Hematopoietic multipotent progenitor cell treated with erythropoietin and hydrocortisone succinate and interleukin-3 and kit ligand, for 15 days (in vitro differentiated cells): Measurements from ENCODE around the gene HAP1.
A peak's percentile ranks its signal among the peaks of the same experiment; 100 is the strongest.

Experiments used
- DNase-seq: peaks from one replicate; pipeline ENCODE4 v3.0.0-alpha.2; 2015; ENCODE audit warnings: low spot score

HAP1 gene

GRCh38 chr17:41762841-41763240, 28.4 kb upstream of the HAP1 start:
- DNase-seq: no peak

- no peak for DNase-seq
Observed at GRCh38 chr17:41762391-41762790, 27.9 kb upstream of the HAP1 start.

DNA sequence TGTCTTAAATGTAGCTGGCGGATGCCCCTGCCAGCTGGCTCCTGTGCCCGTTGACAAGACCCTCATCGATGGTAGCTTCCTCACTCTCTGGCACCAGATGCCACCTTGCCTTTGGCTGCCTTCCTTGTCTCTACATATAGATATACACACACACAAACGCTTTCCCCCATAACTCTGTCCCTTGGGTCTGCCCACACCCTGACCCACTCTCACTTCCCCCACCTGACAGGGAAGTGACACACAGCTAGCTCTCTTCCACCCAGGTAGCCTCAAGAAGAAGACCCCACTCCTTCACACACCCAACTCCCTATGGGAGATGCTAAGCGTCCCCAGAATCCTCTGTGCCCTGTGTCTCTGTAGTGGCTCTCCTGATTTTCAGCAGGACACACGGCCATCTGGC, 26.4 kb upstream of the HAP1 start:
- no peak for DNase-seq

GRCh38 chr17:41758601-41759000, 24.2 kb upstream of the HAP1 start:
- no peak for DNase-seq

GRCh38 chr17:41754066-41754465, 19.6 kb upstream of the HAP1 start:
- no peak for DNase-seq

DNA sequence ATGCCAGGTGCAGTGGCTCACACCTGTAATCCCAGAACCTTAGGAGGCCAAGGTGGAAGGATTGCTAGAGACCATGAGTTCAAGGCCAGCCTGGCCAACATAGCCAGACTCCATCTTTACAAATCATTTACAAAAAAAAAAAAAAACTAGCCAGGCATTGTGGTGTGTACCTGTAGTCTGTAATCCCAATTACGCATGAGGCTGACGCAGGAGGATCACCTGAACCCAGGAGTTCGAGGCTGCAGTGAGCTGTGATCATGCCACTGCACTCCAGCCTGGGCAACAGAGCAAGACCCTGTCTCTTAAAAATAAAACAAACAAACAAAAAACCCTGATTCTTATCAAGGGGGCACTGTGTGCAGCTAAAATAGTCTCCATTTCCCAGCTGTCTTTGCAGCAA, 16.8 kb upstream of the HAP1 start:
- DNase-seq: no peak

DNA sequence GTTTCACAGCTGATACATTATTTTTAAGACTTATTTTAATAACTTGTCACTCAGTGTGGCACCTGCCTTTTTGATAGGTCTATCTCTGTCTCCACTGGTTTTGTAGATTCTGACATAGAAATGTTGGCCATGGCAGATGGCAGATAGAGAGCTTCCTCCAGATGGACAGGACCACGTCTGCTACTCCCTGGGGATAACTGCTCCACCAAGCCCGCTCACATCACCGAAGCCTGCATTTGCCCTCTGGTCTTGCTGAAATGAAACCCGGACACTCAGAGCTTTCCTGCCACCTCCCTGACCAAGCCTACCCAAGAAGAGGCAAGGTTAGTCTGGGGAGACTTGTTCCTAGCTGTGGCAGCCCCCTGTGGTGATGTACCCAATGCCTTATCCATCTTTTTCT, 16.4 kb upstream of the HAP1 start:
- DNase-seq: no peak

- no peak for DNase-seq
Observed at GRCh38 chr17:41748275-41748674, 13.8 kb upstream of the HAP1 start.

- DNase-seq: no peak
Observed at GRCh38 chr17:41741709-41742108, 7.3 kb upstream of the HAP1 start.

DNA sequence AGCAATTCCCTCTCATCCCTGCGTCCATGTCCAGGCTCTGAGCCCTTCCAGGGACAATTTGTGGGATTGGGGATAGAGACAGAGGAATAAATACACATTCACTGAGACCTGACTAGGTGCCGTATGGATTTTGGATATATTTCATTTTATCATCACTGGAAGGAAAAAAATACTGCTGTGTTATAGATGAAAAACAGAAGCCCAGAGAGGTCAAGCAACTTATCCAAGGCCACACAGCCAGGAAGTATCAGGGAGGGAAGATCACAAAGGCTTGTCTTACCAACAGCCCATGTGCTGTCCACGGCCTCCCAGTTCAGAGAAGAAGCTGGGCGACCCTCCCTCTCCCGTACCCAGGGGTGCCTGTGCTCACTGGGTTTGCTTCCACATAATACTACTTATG, 6.1 kb upstream of the HAP1 start:
- DNase-seq: no peak

DNA sequence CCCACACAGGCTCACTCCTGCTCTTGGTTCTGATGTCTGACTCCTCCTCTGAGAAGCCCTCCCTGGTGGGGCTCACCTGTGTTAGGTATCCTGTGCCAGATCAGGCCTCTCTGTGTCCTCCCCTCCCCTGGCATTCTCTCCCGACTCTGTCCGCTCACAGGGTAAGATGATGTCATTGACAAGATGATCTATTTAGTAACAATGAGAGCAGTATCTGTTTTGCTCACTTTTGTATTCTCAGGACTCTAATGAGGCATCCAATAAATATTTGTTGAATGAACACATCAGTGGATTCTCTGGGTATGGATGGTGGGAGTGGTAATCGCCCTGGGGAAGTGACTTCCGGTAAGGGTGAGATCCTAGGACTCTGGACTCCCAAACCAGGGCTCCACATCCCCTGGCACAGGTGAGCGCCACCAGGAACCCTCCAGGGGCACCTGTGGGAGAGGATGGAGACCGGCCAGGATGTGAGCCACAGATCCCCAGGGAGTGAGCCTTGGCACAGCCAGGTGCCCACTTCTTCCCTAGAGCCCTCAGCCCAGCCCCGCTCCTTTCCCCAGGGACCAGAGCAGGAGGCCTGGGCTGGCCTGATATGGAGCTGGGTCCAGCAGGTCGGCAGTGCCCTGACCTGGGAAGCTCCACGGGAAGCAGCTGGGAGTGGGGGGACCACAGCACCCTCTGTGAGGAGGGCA, 5.4 kb upstream of the HAP1 start:
- no peak for DNase-seq

DNA sequence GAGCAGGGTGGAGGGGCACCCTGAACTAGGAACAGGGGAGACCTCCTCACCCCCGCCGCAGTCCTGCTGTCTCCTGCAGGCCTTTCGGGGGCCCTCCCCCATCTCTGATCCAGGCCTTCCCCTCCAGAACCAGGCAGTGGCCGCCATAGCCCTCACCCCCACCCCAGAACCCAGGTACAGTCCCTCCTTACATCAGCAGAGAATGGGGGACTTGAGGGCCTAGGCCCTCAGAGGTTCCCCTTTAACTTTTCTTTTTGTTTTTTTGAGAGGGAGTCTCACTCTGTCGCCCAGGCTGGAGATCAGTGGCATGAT, 4.3 kb upstream of the HAP1 start:
- no peak for DNase-seq

DNA sequence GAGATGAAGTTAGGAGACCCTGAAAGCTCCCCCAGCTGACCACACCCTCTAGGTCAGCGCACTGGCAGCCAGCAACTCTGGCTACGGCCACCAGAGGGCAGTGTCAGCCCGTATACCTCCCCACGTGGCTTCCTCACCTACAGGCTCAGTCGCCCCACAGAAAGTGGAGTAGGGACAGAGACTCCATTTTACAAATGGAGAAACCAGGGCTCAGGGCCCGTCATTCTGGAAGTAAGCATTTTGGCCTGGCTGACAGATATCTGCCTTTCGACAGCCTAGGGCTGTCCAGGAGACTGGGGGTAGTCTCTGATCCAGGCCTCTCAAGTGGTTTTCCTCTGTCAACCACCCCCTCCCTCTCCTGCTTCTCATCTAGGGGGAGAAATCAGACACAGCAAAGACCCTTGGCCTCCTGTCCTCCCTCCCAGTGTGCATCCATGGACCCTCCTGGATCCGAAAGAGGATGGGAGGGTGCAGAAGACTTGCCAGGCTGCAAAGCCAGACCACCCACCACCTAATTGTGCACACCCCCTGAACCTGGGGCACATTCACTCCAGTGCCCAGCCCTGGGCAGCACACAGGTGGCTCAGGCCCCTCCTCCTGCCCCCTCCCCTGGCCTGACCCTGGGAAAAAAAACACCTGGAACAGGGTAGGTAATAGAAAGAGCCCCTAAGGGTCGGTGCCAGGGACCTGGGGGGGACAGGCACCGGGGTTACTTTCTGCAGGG, 3.8 kb upstream of the HAP1 start:
- peak; percentile 79 for DNase-seq

DNA sequence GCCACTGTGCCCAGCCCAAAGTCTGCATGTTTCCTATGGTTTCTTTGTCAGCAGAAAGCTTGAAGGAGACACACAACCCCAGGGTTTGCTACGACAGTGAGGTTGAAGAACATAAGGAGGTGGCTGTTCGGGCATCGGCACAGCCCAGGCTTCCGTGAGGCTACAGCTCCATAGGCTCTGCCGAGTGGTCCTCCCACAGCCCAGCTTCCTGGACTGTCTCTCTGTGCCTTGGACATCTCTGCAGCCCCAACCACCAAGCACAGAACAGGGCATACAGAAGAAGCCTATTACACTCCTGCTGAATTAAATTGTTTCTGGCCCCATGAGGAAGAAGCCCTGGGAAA, 3.2 kb upstream of the HAP1 start:
- DNase-seq: no peak

DNA sequence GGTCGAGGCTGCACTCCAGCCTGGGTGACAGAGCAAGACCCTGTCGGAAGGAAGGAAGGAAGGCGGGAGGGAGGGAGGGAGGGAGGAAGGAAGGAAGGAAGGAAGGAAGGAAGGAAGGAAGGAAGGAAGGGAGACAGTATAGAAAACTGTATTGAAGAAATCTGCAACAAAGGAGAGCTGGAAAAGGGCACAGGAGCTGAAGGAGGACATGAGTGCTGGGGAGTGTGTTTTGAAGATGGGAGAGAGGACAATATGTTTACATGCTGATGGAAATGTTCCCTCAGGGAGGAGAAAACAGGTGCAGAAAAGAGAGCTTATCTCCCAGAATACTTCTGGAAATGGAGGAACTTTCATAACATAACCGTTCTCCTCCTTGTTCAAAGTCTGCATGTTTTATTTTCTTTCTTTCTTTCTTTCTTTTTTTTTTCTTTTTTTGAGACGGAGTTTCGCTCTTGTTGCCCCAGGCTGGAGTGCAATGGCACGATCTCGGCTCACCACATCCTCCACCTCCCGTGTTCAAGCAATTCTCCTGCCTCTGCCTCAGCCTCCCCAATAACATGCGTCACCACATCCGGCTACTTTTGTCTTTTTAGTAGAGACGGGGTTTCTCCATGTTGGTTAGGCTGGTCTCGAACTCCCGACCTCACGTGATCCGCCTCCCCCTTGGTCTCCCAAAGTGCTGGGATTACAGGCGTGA, 2.7 kb upstream of the HAP1 start:
- no peak for DNase-seq

DNA sequence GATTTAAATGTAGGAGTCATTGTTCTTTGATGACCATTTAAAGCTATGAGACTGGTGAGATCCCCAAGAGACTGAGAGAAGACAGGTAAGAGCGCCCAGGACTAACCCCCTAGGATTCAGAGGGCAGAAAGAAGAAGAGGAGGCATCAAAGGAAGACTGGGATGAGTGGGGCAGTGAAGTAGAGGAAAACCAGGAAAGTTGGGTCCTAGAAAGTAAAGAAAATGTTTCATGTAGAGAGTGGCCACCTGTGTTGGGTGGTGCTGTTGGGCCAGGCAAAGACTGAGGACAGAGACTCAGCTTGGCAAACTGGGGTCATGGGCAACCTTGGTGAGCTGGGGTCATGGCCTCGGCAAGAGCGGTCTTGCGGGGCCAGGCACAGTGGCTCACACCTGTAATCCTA, 1.3 kb upstream of the HAP1 start:
- DNase-seq: no peak

GRCh38 chr17:41734949-41735313, 488 bp upstream of the HAP1 start:
- DNase-seq: no peak

GRCh38 chr17:41733348-41734138, 900 bp downstream of the HAP1 start:
- no peak for DNase-seq

DNA sequence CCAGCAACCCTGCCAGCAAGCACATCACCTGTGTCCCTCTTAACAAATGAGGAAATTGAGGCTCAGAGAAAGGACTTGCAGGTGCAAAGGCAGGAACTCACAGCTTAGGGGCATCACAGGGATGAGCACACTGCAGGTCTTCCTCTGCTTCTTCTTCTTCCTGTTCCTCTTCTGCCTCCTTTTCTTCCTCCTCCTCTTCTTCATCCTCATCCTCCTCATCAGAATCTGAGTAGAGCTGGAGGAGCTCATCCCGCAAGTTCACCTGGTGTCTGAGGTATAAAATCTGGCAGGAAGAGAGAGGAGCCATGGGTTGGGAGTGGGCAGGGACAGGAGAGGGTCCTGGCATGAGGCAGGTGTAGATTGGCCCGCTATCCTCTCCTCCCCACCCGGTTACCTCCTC, 2.6 kb downstream of the HAP1 start:
- DNase-seq: no peak

DNA sequence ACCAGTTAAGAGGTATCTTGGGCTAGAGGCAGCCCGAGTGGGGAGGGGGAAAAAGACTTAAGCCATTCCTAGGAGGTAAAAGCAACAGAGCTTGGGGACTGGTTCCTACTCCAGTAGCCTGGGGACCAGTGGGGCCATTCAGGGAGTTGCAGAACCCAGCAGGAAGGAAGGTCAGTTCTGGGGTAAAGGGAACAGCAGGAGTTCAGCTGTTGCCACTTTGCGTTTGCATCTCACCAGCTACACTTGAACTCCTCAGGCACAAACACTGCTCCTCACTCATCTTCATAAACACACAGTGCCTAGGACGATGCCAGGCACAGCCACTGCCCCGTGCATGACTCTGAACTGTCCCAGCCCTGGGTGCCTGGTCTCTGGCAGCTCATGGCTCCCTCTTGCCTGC, 4.0 kb downstream of the HAP1 start:
- no peak for DNase-seq

DNA sequence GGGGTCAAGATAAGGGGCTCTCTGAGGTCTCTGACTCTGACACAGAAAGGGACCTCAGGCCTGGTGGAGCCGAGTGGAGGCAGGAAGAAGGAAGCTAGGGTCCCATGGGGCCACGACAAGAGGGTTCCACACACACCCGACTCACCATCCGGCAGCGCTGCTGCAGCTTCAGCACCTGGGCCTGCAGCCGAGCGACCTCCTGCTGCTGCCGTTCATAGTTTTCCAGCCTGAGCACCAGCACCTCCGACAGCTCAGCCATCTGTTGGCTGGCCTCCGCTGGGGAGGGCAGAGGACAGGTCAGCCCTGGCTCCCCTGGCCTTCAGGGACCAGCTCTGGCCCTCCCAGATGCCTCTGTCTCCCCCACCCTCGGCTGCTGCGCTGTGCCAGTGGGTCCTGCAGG, 6.4 kb downstream of the HAP1 start:
- no peak for DNase-seq

- DNase-seq: no peak
Observed at GRCh38 chr17:41725134-41725533, 9.3 kb downstream of the HAP1 start.

- no peak for DNase-seq
Observed at GRCh38 chr17:41724476-41725050, 9.9 kb downstream of the HAP1 start.
